DND-41 (cell line): ENCODE data around the gene SLC13A3.
"Not testable (repeated sequence)": the region's sequence is repeated elsewhere in the genome, so short reads cannot be mapped to it uniquely, and the experiment has no call there.

Source experiments
- ATAC-seq: fragments of 200-7000 bp; cut with Tn5 transposase; 3 replicates; pipeline ENCODE4 v1.9.1; 2021; ENCODE audit warnings: low read depth; ENCODE audit not compliant: insufficient read depth
- DNase-seq: peaks from one replicate; pipeline ENCODE4 v3.0.0-alpha.2; 2020
- H2AFZ ChIP-seq: 2 replicates; pipeline ENCODE4 v1.6.0; 2012; ENCODE audit warnings: low read depth, low read length
- H3K27ac ChIP-seq: 2 replicates; pipeline ENCODE4 v1.5.1; 2012; ENCODE audit warnings: low read length, inconsistent platforms
- H3K27me3 ChIP-seq: fragments of 200-600 bp; sonication (generic); 2 replicates; pipeline ENCODE4 v1.6.0; 2012; ENCODE audit warnings: low read length, mild to moderate bottlenecking, inconsistent platforms; ENCODE audit not compliant: insufficient read depth, poor library complexity
- H3K36me3 ChIP-seq: 2 replicates; pipeline ENCODE4 v1.5.1; 2012; ENCODE audit warnings: low read length, inconsistent platforms; ENCODE audit not compliant: insufficient read depth
- H3K4me1 ChIP-seq: 2 replicates; pipeline ENCODE4 v1.5.1; 2012; ENCODE audit warnings: mild to moderate bottlenecking, low read length; ENCODE audit not compliant: insufficient read depth
- H3K4me2 ChIP-seq: 2 replicates; pipeline ENCODE4 v1.6.0; 2012; ENCODE audit warnings: mild to moderate bottlenecking, moderate library complexity, low read length, inconsistent platforms; ENCODE audit not compliant: insufficient read depth
- H3K4me3 ChIP-seq, 2 experiments: fragments of 200-600 bp in 1 of 2; shearing (Covaris generic) in 1 of 2; 2 replicates each; pipeline ENCODE4 v1.5.1; 2012 to 2016; ENCODE audit warnings: inconsistent platforms in 2 of 2, low read length in 2 of 2, mild to moderate bottlenecking in 2 of 2, low read depth in 1 of 2, moderate library complexity in 1 of 2
- H3K79me2 ChIP-seq: 2 replicates; pipeline ENCODE4 v1.6.0; 2012; ENCODE audit warnings: low read length, inconsistent platforms; ENCODE audit not compliant: insufficient read depth
- H3K9ac ChIP-seq: 2 replicates; pipeline ENCODE4 v1.6.0; 2012; ENCODE audit warnings: low read depth, mild to moderate bottlenecking, inconsistent platforms, low read length, moderate library complexity
- H3K9me3 ChIP-seq: 2 replicates; pipeline ENCODE4 v1.5.1; 2012; ENCODE audit warnings: low read length, moderate library complexity, mild to moderate bottlenecking, inconsistent platforms; ENCODE audit not compliant: insufficient read depth, severe bottlenecking
- H4K20me1 ChIP-seq: 2 replicates; pipeline ENCODE4 v1.6.0; 2012; ENCODE audit warnings: low read length; ENCODE audit not compliant: insufficient read depth
- CTCF ChIP-seq: IDR thresholded peaks from 2 replicates; pipeline ENCODE4 v1.5.1; 2012; ENCODE audit warnings: borderline replicate concordance, low read length, moderate library complexity, mild to moderate bottlenecking; ENCODE audit not compliant: poor library complexity, severe bottlenecking; ENCODE audit errors: extremely low read depth
- EZH2 ChIP-seq: IDR thresholded peaks from 3 replicates; pipeline ENCODE4 v1.6.1; 2012; ENCODE audit warnings: borderline replicate concordance, low read depth, mild to moderate bottlenecking, moderate library complexity, low read length, inconsistent platforms; ENCODE audit not compliant: severe bottlenecking

Gene SLC13A3

GRCh38 chr20:46680684-46681031 is 29.4 kb upstream of the SLC13A3 start:
- TF ChIP-seq EZH2 = no peak
- TF ChIP-seq CTCF = no peak
- no peak overlapping the region for H3K4me2 ChIP-seq
- no peak overlapping the region for H2AFZ ChIP-seq
- H4K20me1 ChIP-seq = peaks cover 47% of the 10 kb centered on the region
- no peak overlapping the region for H3K27ac ChIP-seq
- no peak overlapping the region for H3K4me3 ChIP-seq
- peaks cover 19% of the 10 kb centered on the region for H3K79me2 ChIP-seq
- peaks cover 29% of the 10 kb centered on the region for H3K36me3 ChIP-seq
- no peaks in the 10 kb centered on the region for H3K9me3 ChIP-seq
- no peak for DNase-seq
- ATAC-seq = no peak
- no peaks in the 10 kb centered on the region for H3K27me3 ChIP-seq
- no peaks in the 10 kb centered on the region for H3K4me1 ChIP-seq
- no peak overlapping the region for H3K9ac ChIP-seq

DNA sequence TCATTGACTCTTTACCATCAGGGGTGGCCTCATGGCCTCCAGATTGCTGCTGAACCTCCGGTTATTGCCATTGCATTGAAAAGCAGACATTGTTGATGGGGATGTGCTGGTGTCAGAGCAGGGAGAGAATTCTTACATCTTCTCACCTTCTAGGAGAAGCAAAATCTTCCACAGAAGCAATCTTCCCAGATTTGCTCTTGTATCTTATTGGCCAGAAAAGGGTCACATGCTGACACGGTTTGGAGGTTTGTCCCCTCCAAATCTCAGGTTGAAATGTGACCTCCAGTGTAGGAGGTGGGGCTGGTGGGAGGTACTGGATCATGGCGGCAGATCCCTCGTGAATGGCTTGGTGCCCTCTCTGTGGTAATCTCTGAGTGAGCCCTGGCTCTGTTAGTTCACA is 27.3 kb upstream of the SLC13A3 start:
- Histone ChIP-seq H3K4me2 (no peak overlapping the region), H3K79me2 (no peaks in the 10 kb centered on the region), H4K20me1 (peaks cover 26% of the 10 kb centered on the region), H3K36me3 (peaks cover 15% of the 10 kb centered on the region; the same call in 1 of the 2 replicates), H3K27me3 (no peaks in the 10 kb centered on the region), H3K4me1 (no peaks in the 10 kb centered on the region), H3K27ac (no peak overlapping the region), H2AFZ (no peak overlapping the region), H3K9me3 (no peaks in the 10 kb centered on the region), H3K4me3 (no peak overlapping the region), H3K9ac (no peak overlapping the region)
- no peak for TF ChIP-seq EZH2
- no peak for TF ChIP-seq CTCF
- ATAC-seq (no peak), DNase-seq (no peak)

- no peak for ATAC-seq
- TF ChIP-seq EZH2 (no peak), CTCF (no peak)
- Histone ChIP-seq H3K4me2 (no peak overlapping the region), H3K27ac (no peak overlapping the region), H3K4me1 (no peaks in the 10 kb centered on the region), H3K9ac (no peak overlapping the region), H3K36me3 (peaks cover 15% of the 10 kb centered on the region; the same call in 1 of the 2 replicates), H3K9me3 (no peaks in the 10 kb centered on the region), H3K4me3 (no peak overlapping the region), H4K20me1 (peaks cover 23% of the 10 kb centered on the region), H3K79me2 (no peaks in the 10 kb centered on the region), H3K27me3 (no peaks in the 10 kb centered on the region), H2AFZ (no peak overlapping the region)
- DNase-seq = no peak
These were observed 26.3 kb upstream of the SLC13A3 start for GRCh38 chr20:46677608-46678007.

GRCh38 chr20:46676649-46677316 is 25.5 kb upstream of the SLC13A3 start:
- not testable (repeated sequence) for H2AFZ ChIP-seq, DNase-seq, H3K4me1 ChIP-seq, H3K27ac ChIP-seq, H3K4me3 ChIP-seq, H3K9me3 ChIP-seq, H3K27me3 ChIP-seq, H3K9ac ChIP-seq, ATAC-seq, H3K79me2 ChIP-seq, H3K4me2 ChIP-seq
- Histone ChIP-seq H4K20me1 (peaks cover 20% of the 10 kb centered on the region), H3K36me3 (peaks cover 15% of the 10 kb centered on the region; the same call in 1 of the 2 replicates)
